ENCODE results near the gene GMNC. TPM values are rescaled to one million over a fixed set of nuclear protein-coding genes. Genes with fewer than 3 reads are reported as not detected.
A peak's percentile ranks its signal among the peaks of the same experiment; 100 is the strongest.

The GMNC gene
- total and polyA plus RNA-seq, 10 of the 15 experiments (the other 5 are each of a cell fraction or from before 2014, with no cell fraction given): not detected

- no peak for DNase-seq (ENCODE audit: low read depth, low spot score)
- H3K9me3 ChIP-seq (replicated peaks; ENCODE audit: control insufficient read depth, insufficient read depth, low read length): no peaks in the 10 kb centered on the region
- no peak overlapping the region for H3K4me3 ChIP-seq
- POLR2A ChIA-PET: no interaction called here
- no peak overlapping the region for H3K27ac ChIP-seq (ENCODE audit: control insufficient read depth, insufficient read depth)
- no peak for FAIRE-seq
- H3K36me3 ChIP-seq (ENCODE audit: control insufficient read depth in 2 of 2, insufficient read depth in 2 of 2, low read length in 1 of 2): no peaks in the 10 kb centered on the region
- WGBS (ENCODE audit: insufficient coverage, insufficient replicate concordance, low lambda C conversion rate, missing lambda C conversion rate): 74% methylated on average over 16 of the region's 17 CpGs
- TF ChIP-seq ZBTB40 (IDR thresholded peaks at IDR 0.05; ENCODE audit: borderline replicate concordance): no peak
- TF ChIP-seq ZNF592 (IDR thresholded peaks at IDR 0.05): no peak
- TF ChIP-seq TAF1 (IDR thresholded peaks at IDR 0.05; ENCODE audit: borderline replicate concordance, low read depth, low read length): no peak
- TF ChIP-seq IRF4 (IDR thresholded peaks at IDR 0.05; ENCODE audit: low read depth, low read length): no peak
- TF ChIP-seq CTCF (IDR thresholded peaks at IDR 0.05 in 2 of 3, conservative IDR thresholded peaks at IDR 0.05 in 1 of 3; ENCODE audit: control insufficient read depth in 2 of 3, extremely low read depth in 1 of 3, insufficient read depth in 1 of 3, low read depth in 3 of 3, low read length in 3 of 3): peak in 2 of 3 experiments; percentile 23 to 37; a peak in 3 of 6 replicates
- TF ChIP-seq RAD21 (IDR thresholded peaks at IDR 0.05; ENCODE audit: insufficient read depth, low read depth, low read length): 0 out of 2 replicates have a peak, but pooled peaks have one; percentile 7
- no peak for TF ChIP-seq DPF2 (IDR thresholded peaks at IDR 0.05)
- no peak for TF ChIP-seq KAT2A (conservative IDR thresholded peaks at IDR 0.05; ENCODE audit: control insufficient read depth, low read depth, low read length)
- no peak for TF ChIP-seq SIX5 (IDR thresholded peaks at IDR 0.05; ENCODE audit: low read depth, low read length, severe bottlenecking)
- no peak for TF ChIP-seq POLR2A (IDR thresholded peaks at IDR 0.05; ENCODE audit: low read depth, low read length)
- TF ChIP-seq HDGF (IDR thresholded peaks at IDR 0.05): no peak
- no peak for TF ChIP-seq HDAC2 (IDR thresholded peaks at IDR 0.05)
- no peak for TF ChIP-seq PAX5 (IDR thresholded peaks at IDR 0.05; ENCODE audit: borderline replicate concordance, low read depth, low read length)
- no TSS peak for BruUV-seq (replicated peaks)
- H3K79me2 ChIP-seq (ENCODE audit: control insufficient read depth, insufficient read depth, low read length): no peaks in the 10 kb centered on the region
- H3K4me1 ChIP-seq (ENCODE audit: control insufficient read depth, insufficient read depth, low read length): no peaks in the 10 kb centered on the region
- in situ Hi-C loops (cut with MboI): no loop called here
- no peak overlapping the region for H3K4me2 ChIP-seq (ENCODE audit: control insufficient read depth, insufficient read depth)
- SMC1A ChIA-PET (ENCODE audit: uncharacterized antibody, unreplicated experiment): no interaction called here
- ATAC-seq: no peak
- RAD21 ChIA-PET (ENCODE audit: unreplicated experiment): no interaction called here
- H3K9ac ChIP-seq (ENCODE audit: control insufficient read depth, insufficient read depth, low read length): no peak overlapping the region
- intact Hi-C loops (cut with micrococcal nuclease; ENCODE audit: unreplicated experiment): no loop called here
- H2AFZ ChIP-seq (ENCODE audit: control insufficient read depth, low read depth, low read length): no peak overlapping the region
- no peaks in the 10 kb centered on the region for H4K20me1 ChIP-seq (ENCODE audit: control insufficient read depth, insufficient read depth)
- CTCF ChIA-PET: no interaction called here
- no peaks in the 10 kb centered on the region for H3K27me3 ChIP-seq (replicated peaks in 1 of 2; ENCODE audit: control insufficient read depth in 2 of 2, insufficient read depth in 2 of 2, low read length in 1 of 2)
These were observed 15.4 kb upstream of the GMNC start for GRCh38 chr3:190877925-190878324.

Measured in GM12878 (cell line).